HG03432 (cell line): ENCODE results near the gene TDRKH.
A peak's percentile ranks its signal among the peaks of the same experiment; 100 is the strongest.

Experiments
- ATAC-seq: cut with Tn5 transposase; IDR thresholded peaks from one replicate; pipeline ENCODE4 v1.9.1; 2021; ENCODE audit warnings: mild to moderate bottlenecking, moderate library complexity; ENCODE audit not compliant: unreplicated experiment

Gene TDRKH

GRCh38 chr1:151790071-151790939 is at the start of gene TDRKH:
TDRKH (minus strand) TSS chr1:151790500; CDS start chr1:151783022, 7,478 bp downstream.
- peak; percentile 96 for ATAC-seq

- peak; percentile 72 for ATAC-seq
Observed at GRCh38 chr1:151839457-151840403, 49.4 kb upstream of the TDRKH start, which contains the start of gene C2CD4D. C2CD4D (minus strand) TSS chr1:151839820; CDS start chr1:151838989, 831 bp downstream.

- no peak for ATAC-seq
Observed at GRCh38 chr1:151839082-151839412, 48.7 kb upstream of the TDRKH start.

GRCh38 chr1:151838222-151839081 is 48.2 kb upstream of the TDRKH start:
- no peak for ATAC-seq

GRCh38 chr1:151837884-151838221 is 47.6 kb upstream of the TDRKH start:
- no peak for ATAC-seq

- ATAC-seq = no peak
Observed at GRCh38 chr1:151837197-151837596, 46.9 kb upstream of the TDRKH start.

GRCh38 chr1:151835596-151835995 is 45.3 kb upstream of the TDRKH start:
- no peak for ATAC-seq

- ATAC-seq = no peak
Observed at GRCh38 chr1:151834239-151834638, 43.9 kb upstream of the TDRKH start.

- no peak for ATAC-seq
Observed at GRCh38 chr1:151833172-151833900, 43.0 kb upstream of the TDRKH start.

- no peak for ATAC-seq
Observed at GRCh38 chr1:151832318-151832980, 42.1 kb upstream of the TDRKH start.

- no peak for ATAC-seq
Observed at GRCh38 chr1:151831605-151832004, 41.3 kb upstream of the TDRKH start, which contains the start of gene RORC. RORC (minus strand) TSS chr1:151831802; CDS start chr1:151831764, 38 bp downstream.

GRCh38 chr1:151831256-151831591 is 40.9 kb upstream of the TDRKH start:
- no peak for ATAC-seq

- no peak for ATAC-seq
Observed at GRCh38 chr1:151830055-151830454, 39.8 kb upstream of the TDRKH start.

- no peak for ATAC-seq
Observed at GRCh38 chr1:151829352-151830046, 39.2 kb upstream of the TDRKH start.

- no peak for ATAC-seq
Observed at GRCh38 chr1:151828921-151829320, 38.6 kb upstream of the TDRKH start.

GRCh38 chr1:151827853-151828252 is 37.6 kb upstream of the TDRKH start:
- no peak for ATAC-seq

GRCh38 chr1:151825751-151826660 is 35.7 kb upstream of the TDRKH start:
- ATAC-seq = no peak

- ATAC-seq = no peak
Observed at GRCh38 chr1:151825204-151825603, 34.9 kb upstream of the TDRKH start.
